ENCODE measurements around the gene TULP4. TPM values are rescaled to one million over a fixed set of nuclear protein-coding genes. Genes with fewer than 3 reads are reported as not detected.

The TULP4 gene
- total RNA-seq, 1 experiment from 2014 or later = 64.6 TPM

DNA sequence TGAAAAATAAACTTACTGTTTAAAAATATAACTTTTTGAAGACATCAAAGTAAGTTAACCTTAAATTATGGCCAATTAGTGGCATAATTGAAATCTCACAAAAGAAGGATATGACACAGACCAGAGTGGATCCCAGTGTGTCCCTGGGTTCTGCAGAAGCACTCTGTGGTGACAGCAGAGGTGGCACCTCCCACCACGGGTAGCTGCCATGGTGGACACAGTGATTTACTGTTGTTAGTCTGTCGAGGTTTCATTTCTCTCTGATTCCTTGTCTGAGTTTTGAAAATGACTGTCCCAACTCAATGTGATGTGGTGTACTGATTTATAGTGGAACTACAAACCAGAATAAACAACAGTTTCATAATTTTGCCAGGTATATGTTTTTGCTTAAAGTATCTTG lies 76.5 kb downstream of the TULP4 start:
- H3K27me3 ChIP-seq (ENCODE audit: insufficient read depth, low read length) = no peaks in the 10 kb centered on the region
- no peak overlapping the region for H3K56ac ChIP-seq (ENCODE audit: insufficient read length, low read depth, low read length)
- no peak overlapping the region for H3T11ph ChIP-seq (ENCODE audit: low read length)
- H4K5ac ChIP-seq (ENCODE audit: insufficient read length, low read depth, low read length) = no peak overlapping the region
- no peaks in the 10 kb centered on the region for H3K79me1 ChIP-seq (ENCODE audit: insufficient read depth, low read depth, low read length, poor library complexity, severe bottlenecking)
- H4K8ac ChIP-seq (replicated peaks; ENCODE audit: insufficient read length, low read depth, low read length) = no peak overlapping the region
- no peak overlapping the region for H3K9ac ChIP-seq (ENCODE audit: extremely low read depth, insufficient read length, low read length)
- no peak for DNase-seq
- no peak overlapping the region for H3K4me2 ChIP-seq (ENCODE audit: insufficient read depth, insufficient read length, low read length)
- Mint-ChIP-seq H3K27ac (no peak overlapping the region), H3K27me3 (ENCODE audit: low read depth) (no peaks in the 10 kb centered on the region), H3K4me1 (no peaks in the 10 kb centered on the region), H3K36me3 (ENCODE audit: insufficient read depth in 1 of 3, low read depth in 3 of 3) (peaks cover 22 to 28% (median 25%) of the 10 kb centered on the region in 3 experiments), H3K9me3 (peaks cover 19 to 39% of the 10 kb centered on the region in 2 experiments), H3K4me3 (no peak overlapping the region)
- H2BK120ac ChIP-seq (ENCODE audit: low read depth, low read length, poor library complexity, severe bottlenecking) = no peak overlapping the region
- no peak overlapping the region for H2AK5ac ChIP-seq (ENCODE audit: insufficient read length, low read length)
- H3K9me3 ChIP-seq (ENCODE audit: control insufficient read depth, low read depth, low read length) = no peaks in the 10 kb centered on the region
- no peak overlapping the region for H3K23ac ChIP-seq (ENCODE audit: insufficient read length, low read depth, low read length)
- H3K4me1 ChIP-seq (ENCODE audit: insufficient read depth, low read length) = no peaks in the 10 kb centered on the region
- no peak overlapping the region for H3K18ac ChIP-seq (ENCODE audit: insufficient read length, low read depth, low read length)
- no peak overlapping the region for H2BK15ac ChIP-seq (ENCODE audit: low read depth, low read length)
- H2BK12ac ChIP-seq (ENCODE audit: insufficient read length, low read depth, low read length) = no peak overlapping the region
- H3K4ac ChIP-seq (ENCODE audit: low read depth, low read length) = no peak overlapping the region
- H2BK20ac ChIP-seq (ENCODE audit: low read depth, low read length, poor library complexity, severe bottlenecking) = no peak overlapping the region
- no peak overlapping the region for H2AFZ ChIP-seq (ENCODE audit: low read length)
- no CpG with 5 or more reads among the region's 2 CpGs for WGBS (ENCODE audit: extremely low coverage, insufficient read length, low lambda C conversion rate)
- H3K23me2 ChIP-seq (ENCODE audit: insufficient read length, low read depth, low read length, poor library complexity, severe bottlenecking) = no peaks in the 10 kb centered on the region
- no peaks in the 10 kb centered on the region for H4K20me1 ChIP-seq (ENCODE audit: control insufficient read depth, insufficient read depth, insufficient read length)
- TF ChIP-seq, protein P1, sequence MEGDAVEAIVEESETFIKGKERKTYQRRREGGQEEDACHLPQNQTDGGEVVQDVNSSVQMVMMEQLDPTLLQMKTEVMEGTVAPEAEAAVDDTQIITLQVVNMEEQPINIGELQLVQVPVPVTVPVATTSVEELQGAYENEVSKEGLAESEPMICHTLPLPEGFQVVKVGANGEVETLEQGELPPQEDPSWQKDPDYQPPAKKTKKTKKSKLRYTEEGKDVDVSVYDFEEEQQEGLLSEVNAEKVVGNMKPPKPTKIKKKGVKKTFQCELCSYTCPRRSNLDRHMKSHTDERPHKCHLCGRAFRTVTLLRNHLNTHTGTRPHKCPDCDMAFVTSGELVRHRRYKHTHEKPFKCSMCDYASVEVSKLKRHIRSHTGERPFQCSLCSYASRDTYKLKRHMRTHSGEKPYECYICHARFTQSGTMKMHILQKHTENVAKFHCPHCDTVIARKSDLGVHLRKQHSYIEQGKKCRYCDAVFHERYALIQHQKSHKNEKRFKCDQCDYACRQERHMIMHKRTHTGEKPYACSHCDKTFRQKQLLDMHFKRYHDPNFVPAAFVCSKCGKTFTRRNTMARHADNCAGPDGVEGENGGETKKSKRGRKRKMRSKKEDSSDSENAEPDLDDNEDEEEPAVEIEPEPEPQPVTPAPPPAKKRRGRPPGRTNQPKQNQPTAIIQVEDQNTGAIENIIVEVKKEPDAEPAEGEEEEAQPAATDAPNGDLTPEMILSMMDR (conservative IDR thresholded peaks at IDR 0.05) = no peak
- H2BK5ac ChIP-seq (ENCODE audit: insufficient read length, low read length) = no peak overlapping the region
- no peak overlapping the region for H3K27ac ChIP-seq (ENCODE audit: insufficient read length, low read depth, low read length)
- no peak overlapping the region for H3K14ac ChIP-seq (ENCODE audit: insufficient read depth, low read length)
- H4K91ac ChIP-seq (ENCODE audit: insufficient read length, low read depth, low read length) = no peak overlapping the region
- H3K79me2 ChIP-seq (ENCODE audit: insufficient read depth, low read length) = no peaks in the 10 kb centered on the region

Data from H9 (cell line).